Breast epithelium (tissue), 4 donors: ENCODE results near the gene IKBKE. TPM values are rescaled to one million over a fixed set of nuclear protein-coding genes. Genes with fewer than 3 reads are reported as not detected.
A peak's percentile ranks its signal among the peaks of the same experiment; 100 is the strongest.

Source experiments
- DNase-seq, 2 donors: peaks; one replicate each; pipeline ENCODE4 v3.0.0-alpha.2; 2019; ENCODE audit warnings: low spot score in 2 of 2
- H3K27ac ChIP-seq, 2 donors: fragments of 200-600 bp; sonication (generic) in 1 of 2; one replicate each; pipeline ENCODE4 v1.5.1; 2016 to 2019; ENCODE audit warnings: mild to moderate bottlenecking in 1 of 2
- H3K27me3 ChIP-seq, 2 donors: fragments of 200-600 bp; sonication (generic) in 1 of 2; one replicate each; pipeline versions ENCODE4 v1.5.1 to v1.6.0; 2017 to 2019; ENCODE audit warnings: control low read depth in 1 of 2, mild to moderate bottlenecking in 1 of 2
- H3K36me3 ChIP-seq: fragments of 200-600 bp; one replicate; pipeline ENCODE4 v1.5.1; 2019
- H3K4me1 ChIP-seq, 2 donors: fragments of 200-600 bp; sonication (generic); one replicate each; pipeline ENCODE4 v1.5.1; 2016 to 2019; ENCODE audit warnings: control low read depth in 1 of 2
- H3K4me3 ChIP-seq, 3 donors: fragments of 200-600 bp; sonication (generic); 1 replicate in 2 of 3; 2 replicates in 1 of 3; pipeline ENCODE4 v1.5.1; 2016 to 2019; ENCODE audit warnings: mild to moderate bottlenecking in 3 of 3, moderate library complexity in 2 of 3
- H3K9me3 ChIP-seq, 2 donors: fragments of 200-600 bp; sonication (generic) in 1 of 2; one replicate each; pipeline ENCODE4 v1.5.1; 2016 to 2019; ENCODE audit warnings: control low read depth in 1 of 2
- POLR2A ChIP-seq: fragments of 450-650 bp; IDR thresholded peaks from one replicate; pipeline ENCODE4 v1.6.1; 2016; ENCODE audit warnings: antibody characterized with exemption, mild to moderate bottlenecking, moderate library complexity
- POLR2AphosphoS5 ChIP-seq, 3 donors: sonication (generic); formaldehyde crosslinking; IDR thresholded peaks; one replicate each; pipeline ENCODE4 v1.6.1; 2017; ENCODE audit warnings: antibody characterized with exemption in 3 of 3
- intact Hi-C: fragments of 100-400 bp; cut with DNase I; formaldehyde crosslinking; loops from one replicate; pipeline ENCODE4 v1.15.1; 2023; ENCODE audit warnings: low total_unique reads
- total RNA-seq, 3 donors: library from RNA; depleted of rRNA; stranded (reverse); fragments of >200 nt; gene quantifications; one replicate each; pipeline ENCODE4 v1.1.0, GENCODE V29; 2016
- TF ChIP-seq, protein P1 (sequence below), 3 donors: fragments of 450-650 bp; IDR thresholded peaks; one replicate each; pipeline ENCODE4 v1.5.1; 2016 to 2017; ENCODE audit warnings: antibody characterized with exemption in 3 of 3, mild to moderate bottlenecking in 3 of 3, moderate library complexity in 3 of 3

IKBKE gene
- total RNA-seq, 3 donors from 2014 or later, result 4.4 to 4.9 (median 4.8) TPM

DNA sequence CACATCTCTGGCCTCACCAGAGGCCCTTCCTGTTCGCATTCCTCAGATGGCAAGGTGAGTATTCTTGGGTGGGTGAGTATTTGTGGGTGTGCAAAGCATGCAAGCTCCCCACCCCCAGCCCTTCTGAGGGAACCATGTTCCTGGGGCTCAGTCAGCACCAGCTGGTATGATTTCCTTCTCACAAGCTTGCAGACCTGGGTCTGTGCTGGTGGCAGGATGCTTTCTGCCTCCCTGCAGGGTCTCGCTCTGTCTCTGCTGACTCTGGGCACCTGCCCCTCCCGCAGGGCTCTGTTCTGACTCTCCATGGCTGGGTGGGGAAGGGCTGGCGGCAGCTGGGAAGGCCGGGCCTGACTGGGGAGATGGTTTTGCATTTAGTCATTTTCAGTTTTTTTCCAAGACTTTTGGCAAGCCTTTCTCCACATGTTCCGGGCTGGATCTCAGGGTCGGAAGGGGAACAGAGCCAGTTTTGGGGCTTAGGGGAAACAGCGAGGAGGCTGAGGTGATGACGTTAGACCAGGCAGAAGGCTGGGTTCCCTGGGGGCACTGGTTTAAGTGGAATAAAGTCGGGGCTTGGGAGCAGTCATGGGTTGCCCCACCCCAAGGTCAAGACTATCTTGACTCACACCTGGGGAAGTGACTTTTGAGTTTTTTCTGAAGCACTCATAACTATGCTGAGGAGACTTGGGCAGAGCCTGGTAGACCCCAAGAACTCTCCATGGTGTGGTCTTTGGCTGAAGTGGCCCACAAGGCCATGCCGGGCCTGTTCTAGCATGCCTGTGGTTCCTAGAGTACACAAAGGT is 43.2 kb downstream of the IKBKE start:
- intact Hi-C loops, result no loop called here
- peak in 1 of 2 donors; percentile 64 for DNase-seq
- no peaks in the 10 kb centered on the region for H3K9me3 ChIP-seq

DNA sequence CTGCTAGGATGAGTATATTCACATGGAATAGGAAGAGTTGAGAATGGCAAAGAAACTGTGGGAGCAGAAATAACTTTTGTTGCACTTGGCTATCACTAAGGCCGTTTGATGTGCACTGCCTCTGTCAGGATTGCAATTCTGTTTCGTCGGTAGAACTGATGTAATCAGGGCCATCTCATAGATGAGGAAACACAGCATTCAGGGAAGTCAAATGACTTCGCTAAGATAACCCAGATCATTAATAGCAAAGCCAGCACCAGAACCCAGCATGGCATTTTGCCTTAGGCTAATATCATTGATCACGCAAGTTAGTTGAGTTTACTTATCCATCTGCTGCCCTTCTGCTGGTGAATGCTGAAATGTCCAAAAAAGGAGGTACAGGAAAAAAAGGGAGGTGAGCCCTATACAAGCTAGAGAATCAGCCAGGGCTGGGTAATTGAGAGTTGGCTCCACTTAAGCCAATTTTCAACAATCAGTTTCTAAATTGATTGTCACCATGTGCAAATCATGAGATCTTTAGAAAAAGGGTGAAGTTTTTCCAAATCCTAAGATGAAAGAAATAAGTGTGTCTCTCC is 44.6 kb downstream of the IKBKE start:
- no peak overlapping the region for H3K4me3 ChIP-seq
- H3K27me3 ChIP-seq, result no peaks in the 10 kb centered on the region
- intact Hi-C loops, result no loop called here
- peak overlapping the region in 1 of 2 donors; percentile 76 for H3K27ac ChIP-seq
- H3K4me1 ChIP-seq, result peaks cover 0 to 12% of the 10 kb centered on the region in 2 donors
- TF ChIP-seq POLR2AphosphoS5 (IDR thresholded peaks at IDR 0.05), result no peak
- TF ChIP-seq POLR2A, result no peak
- TF ChIP-seq, protein P1, sequence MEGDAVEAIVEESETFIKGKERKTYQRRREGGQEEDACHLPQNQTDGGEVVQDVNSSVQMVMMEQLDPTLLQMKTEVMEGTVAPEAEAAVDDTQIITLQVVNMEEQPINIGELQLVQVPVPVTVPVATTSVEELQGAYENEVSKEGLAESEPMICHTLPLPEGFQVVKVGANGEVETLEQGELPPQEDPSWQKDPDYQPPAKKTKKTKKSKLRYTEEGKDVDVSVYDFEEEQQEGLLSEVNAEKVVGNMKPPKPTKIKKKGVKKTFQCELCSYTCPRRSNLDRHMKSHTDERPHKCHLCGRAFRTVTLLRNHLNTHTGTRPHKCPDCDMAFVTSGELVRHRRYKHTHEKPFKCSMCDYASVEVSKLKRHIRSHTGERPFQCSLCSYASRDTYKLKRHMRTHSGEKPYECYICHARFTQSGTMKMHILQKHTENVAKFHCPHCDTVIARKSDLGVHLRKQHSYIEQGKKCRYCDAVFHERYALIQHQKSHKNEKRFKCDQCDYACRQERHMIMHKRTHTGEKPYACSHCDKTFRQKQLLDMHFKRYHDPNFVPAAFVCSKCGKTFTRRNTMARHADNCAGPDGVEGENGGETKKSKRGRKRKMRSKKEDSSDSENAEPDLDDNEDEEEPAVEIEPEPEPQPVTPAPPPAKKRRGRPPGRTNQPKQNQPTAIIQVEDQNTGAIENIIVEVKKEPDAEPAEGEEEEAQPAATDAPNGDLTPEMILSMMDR (IDR thresholded peaks at IDR 0.05), result no peak
- DNase-seq, result no peak
- H3K9me3 ChIP-seq, result no peaks in the 10 kb centered on the region
- H3K36me3 ChIP-seq, result no peaks in the 10 kb centered on the region

More for the DNA sequence above, 43.2 kb downstream of the IKBKE start:
- Histone ChIP-seq H3K27me3 (no peaks in the 10 kb centered on the region), H3K27ac (peak overlapping the region; percentile 68 to 76), H3K4me1 (peaks cover 0 to 12% of the 10 kb centered on the region in 2 donors), H3K4me3 (no peak overlapping the region), H3K36me3 (no peaks in the 10 kb centered on the region)
- TF ChIP-seq, protein P1 (IDR thresholded peaks at IDR 0.05), result no peak
- TF ChIP-seq POLR2A (no peak), POLR2AphosphoS5 (IDR thresholded peaks at IDR 0.05) (peak in 1 of 3 donors; percentile 31)

DNA sequence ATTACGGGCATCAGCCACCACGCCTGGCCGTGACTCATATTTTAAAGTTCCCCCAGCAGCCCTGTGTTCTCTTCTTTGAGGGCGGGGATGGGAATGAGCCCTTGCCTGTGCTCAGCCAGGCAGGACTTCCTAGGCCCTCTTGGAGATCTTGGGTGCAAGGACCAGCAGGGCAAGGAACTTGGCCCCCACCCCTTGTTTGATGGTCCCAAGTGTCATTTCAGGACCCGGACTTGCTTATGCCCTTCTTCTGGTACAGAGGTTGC is 46.4 kb downstream of the IKBKE start:
- TF ChIP-seq POLR2A (no peak), POLR2AphosphoS5 (IDR thresholded peaks at IDR 0.05) (no peak)
- TF ChIP-seq, protein P1 (IDR thresholded peaks at IDR 0.05), result no peak
- Histone ChIP-seq H3K27me3 (no peaks in the 10 kb centered on the region), H3K9me3 (no peaks in the 10 kb centered on the region), H3K36me3 (no peaks in the 10 kb centered on the region), H3K27ac (no peak overlapping the region), H3K4me3 (no peak overlapping the region), H3K4me1 (peaks cover 0 to 12% of the 10 kb centered on the region in 2 donors)
- no peak for DNase-seq
- intact Hi-C loops, result no loop called here

DNA sequence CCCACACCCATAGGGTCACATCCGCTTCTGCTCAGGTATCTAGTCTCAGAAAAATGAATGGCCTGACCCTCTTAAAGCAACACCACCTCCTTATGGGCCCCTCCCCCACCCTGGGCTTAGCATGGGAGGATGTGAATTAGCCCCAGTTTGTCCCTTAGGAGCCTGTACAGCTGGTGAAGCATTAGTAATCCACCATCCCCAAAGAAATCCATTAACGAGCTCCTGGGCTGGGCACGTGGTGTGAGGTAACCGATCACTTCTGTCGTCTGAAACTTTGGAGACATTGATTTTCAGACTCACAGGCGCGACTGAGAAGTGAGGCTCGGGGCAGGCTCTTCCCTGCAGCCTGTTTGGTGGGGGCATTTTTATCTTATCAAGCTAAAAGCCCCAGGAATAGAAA is 47.5 kb downstream of the IKBKE start:
- intact Hi-C loops, result no loop called here
- no peak overlapping the region for H3K4me3 ChIP-seq
- peaks cover 0 to 8% of the 10 kb centered on the region in 2 donors for H3K4me1 ChIP-seq
- H3K9me3 ChIP-seq, result no peaks in the 10 kb centered on the region
- H3K27ac ChIP-seq, result no peak overlapping the region
- no peaks in the 10 kb centered on the region for H3K36me3 ChIP-seq
- TF ChIP-seq, protein P1 (IDR thresholded peaks at IDR 0.05), result no peak
- TF ChIP-seq POLR2AphosphoS5 (IDR thresholded peaks at IDR 0.05), result no peak
- no peak for TF ChIP-seq POLR2A
- H3K27me3 ChIP-seq, result no peaks in the 10 kb centered on the region
- no peak for DNase-seq

DNA sequence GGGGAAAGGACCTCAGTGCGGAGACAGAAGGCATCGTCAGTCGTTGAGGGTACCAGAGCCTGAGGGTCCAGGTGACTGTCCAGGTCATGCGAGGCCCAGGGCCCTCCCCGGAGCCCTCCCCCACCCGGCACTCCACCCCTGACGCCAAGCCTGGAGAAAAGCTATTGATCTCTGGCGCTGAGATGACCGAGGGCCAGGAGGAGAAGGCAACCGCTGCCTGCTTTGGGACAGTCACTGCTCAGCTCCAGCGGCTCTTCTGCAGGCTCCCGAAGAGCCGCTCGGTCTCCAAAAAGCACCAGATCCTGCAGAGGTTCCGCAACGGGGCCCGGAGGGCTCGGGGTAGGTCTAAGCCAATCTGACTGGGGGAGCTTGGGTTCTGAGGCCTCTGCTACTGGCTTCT is 47.9 kb downstream of the IKBKE start:
- Histone ChIP-seq H3K4me3 (no peak overlapping the region), H3K36me3 (no peaks in the 10 kb centered on the region), H3K9me3 (no peaks in the 10 kb centered on the region), H3K27me3 (no peaks in the 10 kb centered on the region), H3K27ac (no peak overlapping the region), H3K4me1 (peaks cover 0 to 5% of the 10 kb centered on the region in 2 donors)
- intact Hi-C loops, result no loop called here
- no peak for DNase-seq
- TF ChIP-seq, protein P1 (IDR thresholded peaks at IDR 0.05), result no peak
- TF ChIP-seq POLR2AphosphoS5 (IDR thresholded peaks at IDR 0.05) (no peak), POLR2A (no peak)
